Loucy (cell line): ENCODE results near the gene ARFRP1.

Experiments used
- H2AFZ ChIP-seq: fragments of 200-600 bp; sonication (generic); 2 replicates; pipeline ENCODE4 v1.6.0; 2016; ENCODE audit warnings: antibody characterized with exemption, mild to moderate bottlenecking, low read length, moderate library complexity
- H3F3A ChIP-seq: fragments of 200-600 bp; 2 replicates; pipeline ENCODE4 v1.6.0; 2016; ENCODE audit warnings: antibody characterized with exemption, low read depth, mild to moderate bottlenecking
- H3K27me3 ChIP-seq: fragments of 200-600 bp; sonication (generic); 2 replicates; pipeline ENCODE4 v1.6.1; 2014; ENCODE audit warnings: low read length, mild to moderate bottlenecking; ENCODE audit not compliant: insufficient read depth, poor library complexity, severe bottlenecking
- H3K36me3 ChIP-seq: fragments of 200-600 bp; sonication (generic); 2 replicates; pipeline ENCODE4 v1.6.1; 2016; ENCODE audit warnings: low read length; ENCODE audit not compliant: insufficient read depth
- H3K4me1 ChIP-seq: fragments of 200-600 bp; sonication (generic); 2 replicates; pipeline ENCODE4 v1.5.1; 2014; ENCODE audit warnings: low read length, mild to moderate bottlenecking; ENCODE audit not compliant: insufficient read depth, poor library complexity, severe bottlenecking
- H3K4me2 ChIP-seq: fragments of 200-600 bp; sonication (generic); 2 replicates; pipeline ENCODE4 v1.6.0; 2014; ENCODE audit warnings: antibody characterized with exemption, low read length, low read depth, mild to moderate bottlenecking; ENCODE audit not compliant: poor library complexity, severe bottlenecking
- H3K4me3 ChIP-seq: fragments of 200-600 bp; sonication (generic); 2 replicates; pipeline ENCODE4 v1.5.1; 2014; ENCODE audit warnings: low read length, mild to moderate bottlenecking, mixed read lengths; ENCODE audit not compliant: poor library complexity, severe bottlenecking
- H3K79me2 ChIP-seq: fragments of 200-600 bp; sonication (generic); 2 replicates; pipeline ENCODE4 v1.6.1; 2014; ENCODE audit warnings: low read length; ENCODE audit not compliant: insufficient read depth
- H3K9ac ChIP-seq: fragments of 200-600 bp; sonication (generic); 2 replicates; pipeline ENCODE4 v1.6.0; 2014; ENCODE audit warnings: mild to moderate bottlenecking, low read depth, low read length, moderate library complexity; ENCODE audit not compliant: poor library complexity, severe bottlenecking
- H3K9me2 ChIP-seq: fragments of 200-600 bp; sonication (generic); replicated peaks from 2 replicates; pipeline ENCODE4 v1.6.1; 2016; ENCODE audit warnings: low read depth, low read length, mixed read lengths
- H3K9me3 ChIP-seq: fragments of 200-600 bp; sonication (generic); 2 replicates; pipeline ENCODE4 v1.6.1; 2014; ENCODE audit warnings: mild to moderate bottlenecking, antibody characterized with exemption, low read length, low read depth; ENCODE audit not compliant: insufficient read depth
- H4K20me1 ChIP-seq: fragments of 200-600 bp; sonication (generic); 2 replicates; pipeline ENCODE4 v1.6.0; 2014; ENCODE audit warnings: antibody characterized with exemption, low read length, mild to moderate bottlenecking; ENCODE audit not compliant: insufficient read depth, poor library complexity, severe bottlenecking
- CTCF ChIP-seq: fragments of 200-600 bp; sonication (generic); conservative IDR thresholded peaks from 2 replicates; pipeline ENCODE4 v1.5.1; 2014; ENCODE audit warnings: mild to moderate bottlenecking, antibody characterized with exemption, low read length
- EZH2phosphoT487 ChIP-seq: fragments of 200-600 bp; IDR thresholded peaks from 2 replicates; pipeline ENCODE4 v1.6.1; 2018; ENCODE audit warnings: antibody characterized with exemption, mild to moderate bottlenecking, moderate library complexity, borderline replicate concordance

The ARFRP1 gene

GRCh38 chr20:63667858-63668257 is 39.9 kb downstream of the ARFRP1 start:
- Histone ChIP-seq H3K79me2 (0 out of 2 replicates have a peak, but pooled peaks cover 1% of the 10 kb centered on the region), H3K36me3 (peaks cover 26% of the 10 kb centered on the region; the same call in 1 of the 2 replicates), H3K9ac (no peak overlapping the region), H3K4me1 (no peaks in the 10 kb centered on the region), H3K4me2 (no peak overlapping the region), H4K20me1 (no peaks in the 10 kb centered on the region), H3K9me3 (no peaks in the 10 kb centered on the region), H3F3A (no peaks in the 10 kb centered on the region), H2AFZ (no peak overlapping the region), H3K4me3 (no peak overlapping the region), H3K9me2 (no peaks in the 10 kb centered on the region), H3K27me3 (no peaks in the 10 kb centered on the region)
- TF ChIP-seq EZH2phosphoT487: no peak
- TF ChIP-seq CTCF: no peak

- Histone ChIP-seq H3K79me2 (peaks cover 12% of the 10 kb centered on the region; the same call in 1 of the 2 replicates), H3K9me3 (no peaks in the 10 kb centered on the region), H3K9ac (no peak overlapping the region), H3F3A (no peaks in the 10 kb centered on the region), H2AFZ (no peak overlapping the region), H3K27me3 (no peaks in the 10 kb centered on the region), H3K4me2 (no peak overlapping the region), H3K4me1 (no peaks in the 10 kb centered on the region), H4K20me1 (no peaks in the 10 kb centered on the region), H3K4me3 (no peak overlapping the region), H3K36me3 (peaks cover 26% of the 10 kb centered on the region; the same call in 1 of the 2 replicates), H3K9me2 (no peaks in the 10 kb centered on the region)
- TF ChIP-seq EZH2phosphoT487 (no peak), CTCF (no peak)
Observed at GRCh38 chr20:63665708-63666107, 42.1 kb downstream of the ARFRP1 start.

GRCh38 chr20:63664861-63665594 is 42.7 kb downstream of the ARFRP1 start:
- Histone ChIP-seq H3K79me2 (peaks cover 12% of the 10 kb centered on the region; the same call in 1 of the 2 replicates), H2AFZ (no peak overlapping the region), H3K36me3 (peaks cover 26% of the 10 kb centered on the region; the same call in 1 of the 2 replicates), H3K4me3 (no peak overlapping the region), H3K4me1 (no peaks in the 10 kb centered on the region), H3F3A (no peaks in the 10 kb centered on the region), H3K9me2 (no peaks in the 10 kb centered on the region), H3K27me3 (no peaks in the 10 kb centered on the region), H4K20me1 (no peaks in the 10 kb centered on the region), H3K9ac (no peak overlapping the region), H3K4me2 (no peak overlapping the region), H3K9me3 (no peaks in the 10 kb centered on the region)
- TF ChIP-seq CTCF (no peak), EZH2phosphoT487 (no peak)
